Uterus (tissue), 2 donors: ENCODE results near the gene GRAMD2B.

Source experiments
- POLR2A ChIP-seq, 2 donors: fragments of 450-650 bp; IDR thresholded peaks; one replicate each; pipeline ENCODE4 v1.6.1; 2016; ENCODE audit warnings: antibody characterized with exemption in 2 of 2, mild to moderate bottlenecking in 1 of 2, moderate library complexity in 1 of 2
- TF ChIP-seq, protein P1 (sequence below), 4 experiments: fragments of 200-600 bp in 2 of 4; fragments of 450-650 bp in 2 of 4; sonication (generic) in 2 of 4; IDR thresholded peaks; one replicate each; pipeline ENCODE4 v1.5.1; 2016 to 2019; ENCODE audit warnings: antibody characterized with exemption in 4 of 4, mild to moderate bottlenecking in 2 of 4, moderate library complexity in 1 of 4

DNA sequence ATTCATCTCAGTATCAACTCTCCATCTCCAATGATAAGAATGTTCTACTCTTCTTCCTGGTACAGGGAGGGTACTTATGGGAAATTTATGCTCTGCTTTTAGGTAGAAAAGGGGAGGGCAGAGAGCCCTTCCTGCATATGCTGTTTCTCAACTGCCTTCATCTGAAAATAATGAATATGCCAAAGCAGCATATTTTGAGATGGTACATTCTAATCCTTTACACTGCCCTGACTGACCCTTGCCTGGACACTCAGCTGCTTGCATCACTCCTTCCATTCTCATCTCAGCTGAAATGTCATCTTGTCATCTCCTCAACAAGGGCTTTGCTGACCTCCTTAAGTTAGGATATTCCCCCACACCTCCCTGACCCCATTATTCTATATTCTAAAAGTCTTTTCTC lies 103.3 kb downstream of the GRAMD2B start:
- TF ChIP-seq, protein P1, sequence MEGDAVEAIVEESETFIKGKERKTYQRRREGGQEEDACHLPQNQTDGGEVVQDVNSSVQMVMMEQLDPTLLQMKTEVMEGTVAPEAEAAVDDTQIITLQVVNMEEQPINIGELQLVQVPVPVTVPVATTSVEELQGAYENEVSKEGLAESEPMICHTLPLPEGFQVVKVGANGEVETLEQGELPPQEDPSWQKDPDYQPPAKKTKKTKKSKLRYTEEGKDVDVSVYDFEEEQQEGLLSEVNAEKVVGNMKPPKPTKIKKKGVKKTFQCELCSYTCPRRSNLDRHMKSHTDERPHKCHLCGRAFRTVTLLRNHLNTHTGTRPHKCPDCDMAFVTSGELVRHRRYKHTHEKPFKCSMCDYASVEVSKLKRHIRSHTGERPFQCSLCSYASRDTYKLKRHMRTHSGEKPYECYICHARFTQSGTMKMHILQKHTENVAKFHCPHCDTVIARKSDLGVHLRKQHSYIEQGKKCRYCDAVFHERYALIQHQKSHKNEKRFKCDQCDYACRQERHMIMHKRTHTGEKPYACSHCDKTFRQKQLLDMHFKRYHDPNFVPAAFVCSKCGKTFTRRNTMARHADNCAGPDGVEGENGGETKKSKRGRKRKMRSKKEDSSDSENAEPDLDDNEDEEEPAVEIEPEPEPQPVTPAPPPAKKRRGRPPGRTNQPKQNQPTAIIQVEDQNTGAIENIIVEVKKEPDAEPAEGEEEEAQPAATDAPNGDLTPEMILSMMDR (IDR thresholded peaks at IDR 0.05) = no peak
- TF ChIP-seq POLR2A (IDR thresholded peaks at IDR 0.05) = no peak
